Effector CD8-positive, alpha-beta T cell (primary cell): ENCODE data around the gene CFAP299.
"Not testable (repeated sequence)": the region's sequence is repeated elsewhere in the genome, so short reads cannot be mapped to it uniquely, and the experiment has no call there.

Experiments used
- DNase-seq: peaks from one replicate; lab custom pipeline; 2025; lab: John Stamatoyannopoulos, UW

CFAP299 gene

DNA sequence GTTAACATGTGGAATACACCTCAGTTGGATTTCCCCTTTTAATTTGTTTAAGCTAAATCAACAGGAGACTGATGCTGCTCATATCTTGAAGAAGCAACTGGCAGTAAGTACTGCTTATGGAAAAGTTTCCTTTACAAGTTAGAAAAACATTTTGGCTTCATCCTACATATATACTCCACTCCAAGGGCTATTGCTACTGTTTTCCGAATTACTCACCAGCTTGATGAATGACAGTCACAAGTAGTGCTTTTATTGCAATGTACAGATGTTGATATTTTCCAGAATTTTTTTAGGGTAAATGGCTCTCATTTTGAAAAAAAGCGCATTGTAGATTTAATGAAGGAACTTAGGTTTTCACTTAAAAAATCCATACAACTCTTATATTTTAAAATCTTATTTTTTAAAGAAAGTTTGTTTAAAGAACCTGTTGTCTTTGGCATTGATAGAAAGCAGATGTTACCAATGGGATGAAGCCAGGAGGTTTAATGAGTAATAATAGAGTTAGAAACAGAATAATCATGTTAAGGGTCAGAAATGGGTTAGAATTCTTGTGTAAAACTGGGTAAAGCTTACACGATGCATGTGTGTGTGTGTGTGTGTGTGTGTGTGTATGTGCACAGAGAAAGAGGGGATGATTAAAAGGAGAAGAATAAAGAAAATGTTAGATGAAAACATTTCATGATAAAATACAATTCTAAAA is 272.9 kb downstream of the CFAP299 start:
- DNase-seq: no peak

DNA sequence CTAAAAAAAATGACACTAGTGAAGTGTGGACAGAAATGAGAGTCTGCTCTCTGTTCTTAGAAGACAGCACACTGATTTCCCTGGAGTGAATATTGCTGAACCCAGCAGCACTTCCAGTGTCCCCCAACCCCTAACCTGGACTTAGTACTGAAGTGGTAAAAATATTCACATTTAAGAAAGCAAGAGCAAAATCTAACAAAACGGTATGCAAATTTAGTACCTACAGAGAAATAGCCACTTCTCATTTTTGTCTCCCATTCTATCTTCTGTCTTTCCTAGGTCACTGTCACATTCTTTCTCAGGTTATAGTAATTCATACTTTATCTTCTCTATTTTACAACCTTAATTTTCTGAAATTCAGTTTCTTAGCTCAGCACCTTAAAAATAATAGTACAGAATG is 274.7 kb downstream of the CFAP299 start:
- DNase-seq: no peak

DNA sequence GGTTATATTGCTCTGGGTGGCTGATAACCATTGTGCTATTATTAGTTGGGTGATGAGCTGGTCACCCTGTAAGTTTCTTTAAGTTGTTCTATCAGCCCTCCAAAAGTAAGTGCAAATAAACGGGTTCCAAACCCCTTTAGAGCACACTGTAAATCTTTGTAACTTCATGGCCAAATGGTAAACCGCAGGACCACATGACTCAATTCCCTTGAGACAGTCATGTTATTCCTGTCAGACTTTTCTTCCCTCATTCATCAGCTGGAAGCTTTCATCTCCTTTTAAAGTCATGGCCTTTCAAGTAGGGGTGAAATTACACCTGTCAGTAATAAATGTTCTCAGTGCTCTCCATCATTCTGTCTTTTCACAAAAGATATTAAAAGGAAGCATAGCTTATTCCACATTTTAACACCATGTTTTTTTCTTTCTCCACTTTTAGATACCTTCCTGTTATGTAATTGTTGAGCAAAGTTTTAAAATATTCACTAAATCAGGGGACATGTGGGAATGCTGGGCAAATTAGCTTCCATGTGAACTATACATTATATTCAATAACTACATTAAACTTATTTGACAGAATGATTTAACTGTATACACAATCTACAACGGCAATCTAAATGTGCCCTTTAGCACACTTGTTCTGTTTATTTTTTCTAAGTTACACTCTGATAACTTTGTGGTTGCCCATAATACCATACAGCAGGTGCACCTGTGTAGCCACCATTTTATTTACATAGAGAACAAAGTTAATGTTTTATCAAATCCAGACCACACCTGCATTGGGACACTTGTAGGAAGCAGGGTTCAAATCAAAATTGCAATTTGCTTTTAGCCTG is 275.5 kb downstream of the CFAP299 start:
- DNase-seq: no peak

DNA sequence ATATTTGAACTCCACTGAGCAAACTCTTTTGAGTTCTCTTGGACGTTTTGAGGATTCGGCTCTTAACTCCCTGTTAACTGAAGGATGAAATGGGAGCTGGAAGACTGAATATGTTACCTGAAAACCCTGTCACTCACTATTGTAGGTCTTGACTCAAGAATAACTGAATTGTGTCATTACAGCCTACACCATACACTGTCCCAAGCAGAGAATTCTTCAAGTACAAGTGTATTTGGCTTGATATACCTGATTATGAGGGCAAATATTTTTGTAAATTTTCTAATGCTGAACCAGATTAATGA is 276.1 kb downstream of the CFAP299 start:
- DNase-seq: no peak

DNA sequence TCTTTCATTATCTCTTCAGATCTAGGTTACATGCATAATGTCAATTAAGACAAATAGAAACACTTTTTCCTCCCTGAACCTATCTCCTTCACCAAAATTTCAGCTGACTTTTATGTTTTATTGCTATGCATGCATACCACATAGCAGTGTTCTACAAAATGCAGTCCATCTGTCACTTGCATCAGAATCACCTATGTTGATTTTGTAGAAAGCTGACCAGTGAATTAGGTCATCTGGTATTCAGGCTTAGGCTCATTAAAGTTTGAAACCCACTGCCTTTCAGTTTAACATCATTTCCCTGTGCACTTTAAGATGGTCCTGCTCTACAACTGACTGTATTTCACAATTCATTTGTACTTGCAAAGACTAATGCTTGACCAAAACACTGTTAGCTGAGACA is 277.9 kb downstream of the CFAP299 start:
- DNase-seq: no peak

DNA sequence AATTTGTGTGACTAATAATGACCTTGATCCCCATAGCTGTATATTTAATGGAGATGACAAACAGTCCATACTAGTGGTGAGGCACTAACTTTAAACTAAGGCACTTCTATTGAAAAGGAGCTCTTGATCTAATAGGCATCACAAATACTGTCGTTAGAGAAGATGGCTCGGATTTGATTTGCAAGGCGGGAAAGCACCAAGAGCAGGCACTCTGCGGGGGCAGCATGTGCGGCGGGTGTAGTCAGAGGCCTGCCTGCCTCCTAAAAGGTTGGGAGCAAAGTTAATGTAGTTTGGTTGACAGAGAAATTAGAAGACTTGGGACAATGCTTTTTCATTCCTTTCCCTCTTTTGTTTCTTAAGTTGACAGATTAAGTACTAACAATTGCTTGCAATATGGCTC is 278.8 kb downstream of the CFAP299 start:
- no peak for DNase-seq

DNA sequence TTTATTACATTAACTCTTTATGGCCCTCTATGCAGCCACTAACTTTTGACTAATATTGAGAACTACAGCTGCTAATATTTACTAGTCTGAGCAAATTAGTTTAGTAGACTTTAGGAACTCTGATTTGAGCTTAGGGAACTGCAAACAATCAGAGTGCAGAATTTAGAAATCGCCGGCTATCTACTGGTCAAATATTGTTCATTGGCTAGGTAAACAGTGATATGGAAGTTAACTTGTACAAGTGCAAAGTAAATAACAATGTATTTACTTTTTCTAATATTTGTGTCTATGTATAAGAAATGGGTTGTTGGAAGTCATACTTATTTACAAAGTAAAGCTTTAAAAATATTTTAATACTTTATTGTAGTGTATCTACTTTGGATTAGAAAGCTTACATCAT is 279.6 kb downstream of the CFAP299 start:
- DNase-seq: no peak

DNA sequence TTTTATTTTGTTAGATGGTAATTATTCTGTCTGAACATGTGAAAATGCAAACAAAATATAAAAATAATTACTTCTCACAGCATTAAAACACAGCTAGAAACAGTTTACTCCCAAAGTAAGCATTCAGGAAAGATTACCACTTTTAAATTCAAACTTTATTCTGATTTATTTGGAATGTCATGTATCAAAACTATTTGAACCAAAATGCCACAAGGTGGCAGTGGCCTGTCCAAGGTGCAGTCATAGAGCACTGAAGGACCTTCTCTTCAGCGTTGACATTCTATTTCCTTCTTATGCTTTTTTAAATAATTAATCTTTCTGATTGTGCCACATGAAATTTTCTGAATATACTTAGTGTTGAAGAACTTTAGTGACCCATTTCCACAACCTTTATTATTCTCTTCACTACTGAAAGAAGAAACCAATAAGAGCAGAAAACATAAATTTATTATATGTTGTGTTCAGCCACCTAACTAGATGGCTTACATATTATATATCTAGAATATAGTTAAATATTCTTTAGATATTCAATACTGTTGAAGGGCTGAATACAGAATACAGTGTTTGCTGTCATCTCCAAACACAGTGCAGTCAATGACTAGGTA is 283.6 kb downstream of the CFAP299 start:
- DNase-seq: no peak

DNA sequence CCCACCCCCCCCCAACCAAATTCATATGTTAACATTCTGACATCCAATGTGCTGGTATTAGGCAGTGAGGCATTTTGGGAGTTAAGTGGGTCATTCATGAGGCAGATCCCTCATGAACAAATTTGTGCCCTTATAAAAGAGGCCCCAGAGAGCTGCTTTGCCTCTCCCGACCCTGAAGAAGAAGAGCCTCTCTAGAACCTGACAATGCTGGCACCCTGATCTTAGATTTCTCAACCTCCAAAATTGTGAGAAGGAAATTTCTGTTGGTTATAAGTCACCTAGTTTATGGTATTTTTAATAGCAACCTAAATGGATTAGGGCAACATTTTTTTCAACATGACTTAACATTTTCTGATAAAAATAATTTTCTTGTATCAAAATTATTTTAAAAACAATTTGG is 296.3 kb downstream of the CFAP299 start:
- no peak for DNase-seq

DNA sequence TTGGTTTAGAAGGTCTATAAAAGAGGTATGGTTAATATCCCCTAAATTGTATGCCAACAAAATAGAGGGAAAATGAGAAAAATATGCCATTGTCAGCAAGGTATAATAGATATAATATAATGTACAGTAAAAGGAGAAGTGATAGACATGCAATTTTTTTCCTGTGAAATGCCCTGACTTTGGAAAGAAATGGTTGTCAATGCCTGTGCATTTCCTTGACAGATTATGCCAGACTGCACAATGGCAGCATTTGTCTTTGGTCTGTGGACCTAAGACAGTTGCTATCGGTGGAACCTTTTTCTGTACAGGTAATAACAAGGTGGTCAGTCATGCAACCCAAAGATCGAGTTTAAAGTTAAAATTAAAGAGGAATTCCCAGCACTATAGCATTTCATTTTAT is 301.7 kb downstream of the CFAP299 start:
- DNase-seq: no peak

DNA sequence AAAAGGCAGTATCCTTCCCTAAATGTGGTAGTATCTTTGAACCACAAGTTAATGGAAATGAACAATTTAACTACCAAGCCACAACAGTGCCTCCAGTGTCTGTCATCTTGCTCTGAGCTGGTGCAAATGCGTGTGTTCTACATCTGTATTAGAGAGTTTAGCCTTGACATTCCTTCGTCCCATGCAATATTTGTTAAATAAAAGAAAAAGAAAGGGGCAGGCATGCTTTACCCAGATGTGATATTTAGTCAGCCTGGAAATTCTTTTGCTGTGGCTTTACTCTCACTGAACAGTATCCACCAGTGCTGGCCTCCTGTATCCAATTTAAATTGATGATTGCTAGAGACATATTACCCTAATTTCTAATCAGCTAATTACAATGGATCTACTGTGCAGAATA is 310.5 kb downstream of the CFAP299 start:
- no peak for DNase-seq

DNA sequence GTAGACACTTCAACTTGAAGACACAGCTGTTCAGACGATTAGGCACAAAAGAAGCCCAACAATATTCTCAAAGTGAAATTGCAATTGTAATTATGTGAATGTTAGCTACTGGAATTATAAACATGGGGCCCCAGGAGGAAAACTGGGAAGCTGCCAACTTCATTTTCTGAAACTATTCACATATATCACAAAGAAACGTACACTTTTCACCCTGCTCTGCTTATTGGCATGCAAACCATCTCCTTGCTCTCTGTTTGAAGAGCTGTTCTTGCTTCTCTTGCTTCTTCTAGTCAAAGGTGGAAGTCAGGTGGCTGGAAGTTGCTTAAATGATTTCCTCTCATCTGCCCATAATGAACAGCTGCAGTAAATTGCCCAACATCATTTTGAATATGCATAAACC is 320.1 kb downstream of the CFAP299 start:
- no peak for DNase-seq

DNA sequence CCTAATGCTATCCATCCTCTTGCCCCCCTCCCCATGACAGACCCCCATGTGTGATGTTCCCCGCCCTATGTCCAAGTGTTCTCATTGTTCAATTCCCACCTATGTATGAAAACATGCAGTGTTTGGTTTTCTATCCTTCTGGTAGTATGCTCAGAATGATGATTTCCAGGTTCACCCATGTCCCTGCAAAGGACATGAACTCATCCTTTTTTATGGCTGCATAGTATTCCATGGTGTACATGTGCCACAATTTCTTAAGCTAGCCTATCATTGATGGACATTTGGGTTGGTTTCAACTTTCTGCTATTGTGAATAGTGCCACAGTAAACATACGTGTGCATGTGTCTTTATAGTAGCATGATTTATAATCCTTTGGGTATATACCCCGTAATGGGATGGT is 334.6 kb downstream of the CFAP299 start:
- not testable (repeated sequence) for DNase-seq

DNA sequence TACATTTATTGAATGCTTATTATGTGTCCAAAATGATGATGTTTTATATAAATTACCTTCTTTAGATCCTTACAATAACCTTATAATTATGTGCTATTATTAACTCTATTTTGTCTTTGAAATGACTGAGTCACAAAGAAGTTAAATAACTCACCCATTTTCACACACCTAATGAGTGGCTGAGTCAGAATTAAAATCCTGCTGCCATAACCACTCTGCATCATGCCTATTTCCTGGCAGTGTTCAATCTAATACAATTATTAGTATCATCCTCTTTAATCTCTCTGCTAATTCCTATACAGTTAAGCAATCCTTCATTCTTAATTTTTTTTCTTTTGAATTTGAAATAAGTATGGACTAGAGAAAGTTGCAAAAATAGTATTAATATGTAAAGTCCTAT is 342.9 kb downstream of the CFAP299 start:
- no peak for DNase-seq

DNA sequence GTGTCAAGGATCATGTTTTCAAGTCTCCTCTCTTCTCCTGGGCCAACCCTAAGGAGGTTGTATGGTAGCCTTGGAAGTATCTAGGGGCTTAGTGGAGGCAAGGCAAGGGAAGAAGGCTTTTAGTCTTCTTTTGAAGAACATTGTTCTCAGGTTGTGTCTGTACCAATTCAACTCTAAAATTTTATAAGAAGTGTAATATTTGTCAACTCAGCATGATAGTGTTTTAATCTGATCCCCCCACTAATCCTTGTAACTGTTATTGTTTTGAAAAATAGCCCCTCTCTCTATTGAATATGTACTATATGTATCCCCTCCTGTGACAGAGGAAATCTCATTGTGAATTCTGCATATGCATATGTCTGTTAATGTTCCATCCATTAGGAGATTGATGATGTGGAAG is 345.4 kb downstream of the CFAP299 start:
- DNase-seq: no peak

DNA sequence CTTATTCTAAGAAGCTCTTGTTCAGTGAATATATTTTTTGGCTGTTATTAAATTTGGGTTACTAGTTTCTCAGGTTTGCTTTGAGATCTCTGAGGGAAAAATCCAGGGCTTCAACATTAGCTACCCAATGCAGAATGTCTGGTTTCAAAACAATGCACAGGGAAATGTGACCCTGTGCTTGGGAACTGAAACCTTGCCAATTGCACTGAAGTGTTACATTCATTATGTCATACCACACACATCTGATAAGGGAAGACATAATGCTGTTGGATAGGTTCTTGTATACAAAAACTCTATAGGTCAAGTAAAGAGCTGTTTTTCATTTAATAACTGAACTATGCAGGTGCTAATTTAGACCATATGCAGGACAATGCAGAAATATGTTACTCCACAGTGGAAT is 349.7 kb downstream of the CFAP299 start:
- no peak for DNase-seq

DNA sequence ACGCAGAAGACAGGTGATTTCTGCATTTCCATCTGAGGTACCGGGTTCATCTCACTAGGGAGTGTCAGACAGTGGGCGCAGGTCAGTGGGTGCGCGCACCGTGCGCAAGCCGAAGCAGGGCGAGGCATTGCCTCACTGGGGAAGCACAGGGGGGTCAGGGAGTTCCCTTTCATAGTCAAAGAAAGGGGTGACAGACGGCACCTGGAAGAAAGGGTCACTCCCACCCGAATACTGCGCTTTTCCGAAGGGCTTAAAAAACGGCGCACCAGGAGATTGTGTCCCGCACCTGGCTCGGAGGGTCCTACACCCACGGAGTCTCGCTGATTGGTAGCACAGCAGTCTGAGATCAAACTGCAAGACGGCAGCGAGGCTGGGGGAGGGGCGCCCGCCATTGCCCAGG is 352.2 kb downstream of the CFAP299 start:
- not testable (repeated sequence) for DNase-seq

DNA sequence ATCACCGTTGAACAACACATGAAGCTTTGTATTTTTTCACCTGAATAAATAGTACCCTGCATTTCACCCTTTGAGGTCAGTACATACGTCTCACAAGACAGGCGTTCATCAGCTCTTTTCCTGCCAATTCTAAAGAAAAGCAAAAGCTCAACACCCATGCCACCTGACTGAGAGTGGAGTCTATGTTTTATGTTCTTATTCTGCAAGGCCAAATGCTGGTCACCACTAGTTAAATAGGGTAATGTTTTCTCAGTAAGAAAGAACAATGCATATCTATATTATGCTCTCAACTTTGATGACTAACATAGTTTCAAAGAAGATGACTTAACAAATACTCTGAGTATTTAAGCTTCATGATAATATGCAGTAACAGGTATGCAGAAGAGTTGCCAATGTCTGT is 358.6 kb downstream of the CFAP299 start:
- DNase-seq: no peak

DNA sequence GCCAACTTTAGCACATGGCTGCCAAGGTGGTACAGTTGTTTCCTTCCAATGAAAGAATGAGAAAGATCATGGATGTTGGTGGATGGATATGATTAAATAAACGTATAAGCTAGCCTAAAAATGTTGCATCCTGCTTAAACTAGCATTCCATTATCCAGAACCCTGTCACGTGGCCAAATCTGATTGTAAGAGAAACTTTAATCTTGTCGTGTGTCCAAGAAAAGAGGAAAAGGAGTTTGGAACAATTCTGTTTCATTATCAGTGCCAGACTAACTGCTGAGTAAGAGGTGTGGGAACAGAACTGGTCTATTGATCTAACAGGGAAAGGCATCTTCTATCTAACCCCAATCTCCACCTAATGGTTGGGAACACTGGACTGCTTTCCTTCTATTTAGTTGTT is 369.8 kb downstream of the CFAP299 start:
- DNase-seq: no peak

DNA sequence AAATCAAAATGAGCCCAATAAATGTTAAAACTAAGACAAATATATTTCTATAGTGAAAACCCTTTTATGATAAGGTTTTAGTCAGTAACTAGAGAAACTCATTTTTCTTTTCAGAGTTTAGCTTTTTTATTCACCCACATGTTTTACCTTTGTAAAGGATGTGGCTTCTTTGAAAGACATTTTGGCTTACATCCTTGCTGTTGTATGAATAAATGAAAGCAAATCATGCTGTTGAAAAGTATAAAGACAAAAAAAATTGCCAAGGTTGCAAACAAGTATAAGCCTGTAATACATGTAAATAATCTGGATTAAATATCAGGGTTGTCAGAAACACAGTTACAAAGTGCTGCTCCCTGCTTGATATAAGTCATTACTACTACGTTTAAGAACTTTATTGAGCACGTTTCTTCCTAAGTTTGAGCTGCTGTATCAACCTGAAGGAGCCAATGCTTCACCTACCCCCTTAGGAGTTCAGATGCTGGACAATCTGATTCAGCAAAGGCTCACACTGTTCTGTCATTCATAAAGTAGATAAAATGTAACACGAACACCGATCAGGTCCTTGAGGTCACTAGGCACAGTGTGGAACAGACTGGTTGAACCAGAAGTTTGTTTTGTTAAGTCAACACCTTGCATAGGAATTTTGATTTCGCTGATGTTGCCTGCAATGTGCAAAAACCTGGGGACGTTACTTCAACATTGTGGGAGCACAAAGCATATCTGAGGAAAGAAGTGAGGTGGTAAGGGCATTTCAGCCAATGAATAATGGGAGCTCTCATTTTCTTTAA is 373.7 kb downstream of the CFAP299 start:
- DNase-seq: no peak

DNA sequence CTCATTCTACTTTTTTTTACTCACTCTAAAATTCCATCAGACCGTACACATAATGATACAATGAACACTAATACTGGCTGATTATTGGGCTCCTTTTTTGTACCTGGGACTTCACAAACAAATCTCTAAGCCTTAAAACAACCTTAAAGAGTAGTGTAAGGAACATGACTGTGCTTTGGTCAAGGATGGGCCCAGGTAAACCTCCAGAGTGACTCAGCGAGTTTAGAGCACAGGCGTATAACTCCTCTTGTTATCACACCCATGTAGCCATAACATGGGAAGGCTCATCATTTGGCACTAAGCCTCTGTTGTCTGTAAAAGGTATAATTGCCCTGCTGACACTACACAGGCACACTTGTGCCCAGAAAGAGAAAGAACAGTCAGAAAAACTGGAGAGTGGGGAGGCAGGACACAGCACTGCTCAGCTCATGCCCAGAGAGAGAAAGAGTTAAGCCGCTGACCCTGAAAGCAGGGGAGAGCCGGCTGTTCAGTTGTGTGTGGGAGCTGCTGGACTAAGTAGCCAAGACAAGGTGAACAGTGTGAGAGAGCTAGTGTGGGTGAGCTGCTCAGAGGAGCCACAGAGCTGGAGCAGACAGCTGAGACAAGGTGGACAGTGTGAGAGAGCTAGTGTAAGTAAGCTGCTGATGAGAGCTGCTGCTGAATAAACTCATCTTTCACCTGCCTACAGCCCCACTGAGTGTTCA is 375.4 kb downstream of the CFAP299 start:
- no peak for DNase-seq

DNA sequence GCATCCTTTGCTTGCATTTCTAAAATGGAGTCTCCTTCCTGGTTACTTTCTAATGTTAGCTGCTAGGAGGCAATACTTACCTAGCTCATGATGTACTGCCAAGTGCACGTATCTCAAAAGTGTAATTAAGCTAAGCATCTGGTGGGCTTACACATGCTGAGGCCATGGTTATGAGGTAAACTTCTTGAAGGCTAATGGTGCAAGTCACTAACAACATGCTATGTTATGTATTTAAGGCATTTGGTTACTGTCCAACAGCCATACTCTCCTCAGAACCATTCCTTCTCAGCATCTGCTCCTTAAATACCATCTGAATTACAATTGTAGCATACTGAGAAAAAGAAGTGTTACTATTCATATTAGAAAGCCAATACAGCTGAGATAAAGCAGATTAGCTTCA is 376.4 kb downstream of the CFAP299 start:
- DNase-seq: no peak
